Breast epithelium (tissue), 4 donors: ENCODE data around the gene AP5S1. TPM values are rescaled to one million over a fixed set of nuclear protein-coding genes. Genes with fewer than 3 reads are reported as not detected.
A peak's percentile ranks its signal among the peaks of the same experiment; 100 is the strongest.

Source experiments
- DNase-seq, 2 donors: peaks; one replicate each; pipeline ENCODE4 v3.0.0-alpha.2; 2019; ENCODE audit warnings: low spot score in 2 of 2
- H3K27ac ChIP-seq, 2 donors: fragments of 200-600 bp; sonication (generic) in 1 of 2; one replicate each; pipeline ENCODE4 v1.5.1; 2016 to 2019; ENCODE audit warnings: mild to moderate bottlenecking in 1 of 2
- H3K27me3 ChIP-seq, 2 donors: fragments of 200-600 bp; sonication (generic) in 1 of 2; one replicate each; pipeline versions ENCODE4 v1.5.1 to v1.6.0; 2017 to 2019; ENCODE audit warnings: control low read depth in 1 of 2, mild to moderate bottlenecking in 1 of 2
- H3K36me3 ChIP-seq: fragments of 200-600 bp; one replicate; pipeline ENCODE4 v1.5.1; 2019
- H3K4me1 ChIP-seq, 2 donors: fragments of 200-600 bp; sonication (generic); one replicate each; pipeline ENCODE4 v1.5.1; 2016 to 2019; ENCODE audit warnings: control low read depth in 1 of 2
- H3K4me3 ChIP-seq, 3 donors: fragments of 200-600 bp; sonication (generic); 1 replicate in 2 of 3; 2 replicates in 1 of 3; pipeline ENCODE4 v1.5.1; 2016 to 2019; ENCODE audit warnings: mild to moderate bottlenecking in 3 of 3, moderate library complexity in 2 of 3
- H3K9me3 ChIP-seq, 2 donors: fragments of 200-600 bp; sonication (generic) in 1 of 2; one replicate each; pipeline ENCODE4 v1.5.1; 2016 to 2019; ENCODE audit warnings: control low read depth in 1 of 2
- CTCF ChIP-seq, 3 donors: fragments of 450-650 bp; IDR thresholded peaks; one replicate each; pipeline ENCODE4 v1.5.1; 2016 to 2017; ENCODE audit warnings: antibody characterized with exemption in 3 of 3, mild to moderate bottlenecking in 3 of 3, moderate library complexity in 3 of 3
- POLR2A ChIP-seq: fragments of 450-650 bp; IDR thresholded peaks from one replicate; pipeline ENCODE4 v1.6.1; 2016; ENCODE audit warnings: antibody characterized with exemption, mild to moderate bottlenecking, moderate library complexity
- POLR2AphosphoS5 ChIP-seq, 3 donors: sonication (generic); formaldehyde crosslinking; IDR thresholded peaks; one replicate each; pipeline ENCODE4 v1.6.1; 2017; ENCODE audit warnings: antibody characterized with exemption in 3 of 3
- intact Hi-C: fragments of 100-400 bp; cut with DNase I; formaldehyde crosslinking; loops from one replicate; pipeline ENCODE4 v1.15.1; 2023; ENCODE audit warnings: low total_unique reads
- total RNA-seq, 3 donors: library from RNA; depleted of rRNA; stranded (reverse); fragments of >200 nt; gene quantifications; one replicate each; pipeline ENCODE4 v1.1.0, GENCODE V29; 2016

Gene AP5S1
- total RNA-seq, 3 donors from 2014 or later: 11.1 to 13.8 (median 11.8) TPM

GRCh38 chr20:3785240-3786125 is 34.9 kb upstream of the AP5S1 start:
- no peaks in the 10 kb centered on the region for H3K36me3 ChIP-seq
- peaks cover 31 to 37% of the 10 kb centered on the region in 2 donors for H3K4me1 ChIP-seq
- no peaks in the 10 kb centered on the region for H3K9me3 ChIP-seq
- H3K27me3 ChIP-seq: no peaks in the 10 kb centered on the region
- TF ChIP-seq POLR2A (no peak), CTCF (IDR thresholded peaks at IDR 0.05) (no peak), POLR2AphosphoS5 (IDR thresholded peaks at IDR 0.05) (no peak)
- peak overlapping the region; percentile 48 to 80 (median 67) for H3K4me3 ChIP-seq
- intact Hi-C loops: loop anchor here (2.0 kb wide), 1 partner anchor 35 kb away; the partner anchor contains the start of gene AP5S1
- H3K27ac ChIP-seq: peak overlapping the region; percentile 72 to 82
- no peak for DNase-seq

GRCh38 chr20:3786126-3786484 is 34.2 kb upstream of the AP5S1 start:
- H3K36me3 ChIP-seq: no peaks in the 10 kb centered on the region
- H3K4me3 ChIP-seq: peak overlapping the region; percentile 48 to 80 (median 67)
- peaks cover 28 to 30% of the 10 kb centered on the region in 2 donors for H3K4me1 ChIP-seq
- TF ChIP-seq CTCF (IDR thresholded peaks at IDR 0.05) (no peak), POLR2AphosphoS5 (IDR thresholded peaks at IDR 0.05) (peak in 2 of 3 donors; percentile 24 to 62)
- intact Hi-C loops: no loop called here
- DNase-seq: peak in 1 of 2 donors; percentile 50
- H3K27me3 ChIP-seq: no peaks in the 10 kb centered on the region
- peak overlapping the region; percentile 72 to 82 for H3K27ac ChIP-seq
- no peaks in the 10 kb centered on the region for H3K9me3 ChIP-seq

GRCh38 chr20:3786665-3787323 is 33.6 kb upstream of the AP5S1 start, which contains the start of gene CENPB:
Gene CENPB (minus strand): TSS chr20:3786740. CDS start chr20:3786483, 257 bp downstream.
- H3K27me3 ChIP-seq: no peaks in the 10 kb centered on the region
- peak within 1 kb of the TSS; percentile 48 to 80 (median 67) for H3K4me3 ChIP-seq
- peaks cover 27 to 30% of the 10 kb centered on the region in 2 donors for H3K4me1 ChIP-seq
- peak; percentile 90 to 91 for DNase-seq
- peak within 1 kb of the TSS; percentile 72 to 82 for H3K27ac ChIP-seq
- no peaks in the 10 kb centered on the region for H3K36me3 ChIP-seq
- H3K9me3 ChIP-seq: no peaks in the 10 kb centered on the region
- TF ChIP-seq POLR2A (no peak), POLR2AphosphoS5 (IDR thresholded peaks at IDR 0.05) (peak; percentile 42 to 75 (median 57)), CTCF (IDR thresholded peaks at IDR 0.05) (peak in 1 of 3 donors; percentile 69)
- intact Hi-C loops: no loop called here

- no peaks in the 10 kb centered on the region for H3K36me3 ChIP-seq
- intact Hi-C loops: loop anchor here (1.0 kb wide), 1 partner anchor 22 kb away; no protein-coding TSS in a partner anchor
- H3K27me3 ChIP-seq: no peaks in the 10 kb centered on the region
- TF ChIP-seq POLR2A (no peak), CTCF (IDR thresholded peaks at IDR 0.05) (no peak), POLR2AphosphoS5 (IDR thresholded peaks at IDR 0.05) (no peak)
- H3K27ac ChIP-seq: peak overlapping the region in 1 of 2 donors; percentile 23
- H3K9me3 ChIP-seq: no peaks in the 10 kb centered on the region
- peaks cover 26 to 30% of the 10 kb centered on the region in 2 donors for H3K4me1 ChIP-seq
- DNase-seq: no peak
- peak overlapping the region in 2 of 3 donors; percentile 67 to 80 for H3K4me3 ChIP-seq
Measured at GRCh38 chr20:3787324-3788014, 32.9 kb upstream of the AP5S1 start.
